ENCODE measurements around the gene ZBTB17. TPM values are rescaled to one million over a fixed set of nuclear protein-coding genes. Genes with fewer than 3 reads are reported as not detected.

Gene ZBTB17
- total and polyA plus RNA-seq, 10 of the 15 experiments (the other 5 are each of a cell fraction or from before 2014, with no cell fraction given): 0.87 to 59.4 (median 38.7) TPM

GRCh38 chr1:15975805-15976680 is at the start of gene ZBTB17 (continued):
- TF ChIP-seq CREM (IDR thresholded peaks at IDR 0.05; ENCODE audit: low read depth): peak; percentile 74
- TF ChIP-seq, protein P1, sequence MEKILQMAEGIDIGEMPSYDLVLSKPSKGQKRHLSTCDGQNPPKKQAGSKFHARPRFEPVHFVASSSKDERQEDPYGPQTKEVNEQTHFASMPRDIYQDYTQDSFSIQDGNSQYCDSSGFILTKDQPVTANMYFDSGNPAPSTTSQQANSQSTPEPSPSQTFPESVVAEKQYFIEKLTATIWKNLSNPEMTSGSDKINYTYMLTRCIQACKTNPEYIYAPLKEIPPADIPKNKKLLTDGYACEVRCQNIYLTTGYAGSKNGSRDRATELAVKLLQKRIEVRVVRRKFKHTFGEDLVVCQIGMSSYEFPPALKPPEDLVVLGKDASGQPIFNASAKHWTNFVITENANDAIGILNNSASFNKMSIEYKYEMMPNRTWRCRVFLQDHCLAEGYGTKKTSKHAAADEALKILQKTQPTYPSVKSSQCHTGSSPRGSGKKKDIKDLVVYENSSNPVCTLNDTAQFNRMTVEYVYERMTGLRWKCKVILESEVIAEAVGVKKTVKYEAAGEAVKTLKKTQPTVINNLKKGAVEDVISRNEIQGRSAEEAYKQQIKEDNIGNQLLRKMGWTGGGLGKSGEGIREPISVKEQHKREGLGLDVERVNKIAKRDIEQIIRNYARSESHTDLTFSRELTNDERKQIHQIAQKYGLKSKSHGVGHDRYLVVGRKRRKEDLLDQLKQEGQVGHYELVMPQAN (conservative IDR thresholded peaks at IDR 0.05): peak; percentile 77
- TF ChIP-seq SMC3 (IDR thresholded peaks at IDR 0.05; ENCODE audit: borderline replicate concordance, low read length): no peak
- TF ChIP-seq RUNX3 (IDR thresholded peaks at IDR 0.05; ENCODE audit: low read length): no peak; the same call in 1 of the 2 replicates
- no peak for TF ChIP-seq PBX3 (IDR thresholded peaks at IDR 0.05; ENCODE audit: insufficient replicate concordance, low read depth, low read length)
- TF ChIP-seq MXI1 (IDR thresholded peaks at IDR 0.05; ENCODE audit: low read depth, low read length): peak; percentile 28
- TF ChIP-seq, protein P2, sequence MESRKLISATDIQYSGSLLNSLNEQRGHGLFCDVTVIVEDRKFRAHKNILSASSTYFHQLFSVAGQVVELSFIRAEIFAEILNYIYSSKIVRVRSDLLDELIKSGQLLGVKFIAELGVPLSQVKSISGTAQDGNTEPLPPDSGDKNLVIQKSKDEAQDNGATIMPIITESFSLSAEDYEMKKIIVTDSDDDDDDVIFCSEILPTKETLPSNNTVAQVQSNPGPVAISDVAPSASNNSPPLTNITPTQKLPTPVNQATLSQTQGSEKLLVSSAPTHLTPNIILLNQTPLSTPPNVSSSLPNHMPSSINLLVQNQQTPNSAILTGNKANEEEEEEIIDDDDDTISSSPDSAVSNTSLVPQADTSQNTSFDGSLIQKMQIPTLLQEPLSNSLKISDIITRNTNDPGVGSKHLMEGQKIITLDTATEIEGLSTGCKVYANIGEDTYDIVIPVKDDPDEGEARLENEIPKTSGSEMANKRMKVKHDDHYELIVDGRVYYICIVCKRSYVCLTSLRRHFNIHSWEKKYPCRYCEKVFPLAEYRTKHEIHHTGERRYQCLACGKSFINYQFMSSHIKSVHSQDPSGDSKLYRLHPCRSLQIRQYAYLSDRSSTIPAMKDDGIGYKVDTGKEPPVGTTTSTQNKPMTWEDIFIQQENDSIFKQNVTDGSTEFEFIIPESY (IDR thresholded peaks at IDR 0.05): no peak
- TF ChIP-seq MEF2B (IDR thresholded peaks at IDR 0.05; ENCODE audit: partially characterized antibody, poor library complexity, severe bottlenecking): no peak
- no peak for TF ChIP-seq ZNF217 (IDR thresholded peaks at IDR 0.05)
- peak; percentile 82 for TF ChIP-seq SIX5 (IDR thresholded peaks at IDR 0.05; ENCODE audit: low read depth, low read length, severe bottlenecking)
- no peak; the same call in 1 of the 2 replicates for TF ChIP-seq LARP7 (IDR thresholded peaks at IDR 0.05)
- TF ChIP-seq GABPA (IDR thresholded peaks at IDR 0.05; ENCODE audit: low read depth): peak; percentile 86
- TF ChIP-seq PML (IDR thresholded peaks at IDR 0.05; ENCODE audit: low read length): no peak; the same call in 1 of the 2 replicates
- peak; percentile 82 for TF ChIP-seq CREB1 (IDR thresholded peaks at IDR 0.05; ENCODE audit: low read depth)
- peak; percentile 47; the same call in 1 of the 2 replicates for TF ChIP-seq PAX5 (IDR thresholded peaks at IDR 0.05; ENCODE audit: borderline replicate concordance, low read depth, low read length)
- 0 out of 2 replicates have a peak, but pooled peaks have one; percentile 39 for TF ChIP-seq CBFB (IDR thresholded peaks at IDR 0.05; ENCODE audit: low read depth)
- 0 out of 2 replicates have a peak, but pooled peaks have one; percentile 4 for TF ChIP-seq ZNF24 (IDR thresholded peaks at IDR 0.05)
- no peak for TF ChIP-seq MLLT1 (IDR thresholded peaks at IDR 0.05)
- TF ChIP-seq, protein P3, sequence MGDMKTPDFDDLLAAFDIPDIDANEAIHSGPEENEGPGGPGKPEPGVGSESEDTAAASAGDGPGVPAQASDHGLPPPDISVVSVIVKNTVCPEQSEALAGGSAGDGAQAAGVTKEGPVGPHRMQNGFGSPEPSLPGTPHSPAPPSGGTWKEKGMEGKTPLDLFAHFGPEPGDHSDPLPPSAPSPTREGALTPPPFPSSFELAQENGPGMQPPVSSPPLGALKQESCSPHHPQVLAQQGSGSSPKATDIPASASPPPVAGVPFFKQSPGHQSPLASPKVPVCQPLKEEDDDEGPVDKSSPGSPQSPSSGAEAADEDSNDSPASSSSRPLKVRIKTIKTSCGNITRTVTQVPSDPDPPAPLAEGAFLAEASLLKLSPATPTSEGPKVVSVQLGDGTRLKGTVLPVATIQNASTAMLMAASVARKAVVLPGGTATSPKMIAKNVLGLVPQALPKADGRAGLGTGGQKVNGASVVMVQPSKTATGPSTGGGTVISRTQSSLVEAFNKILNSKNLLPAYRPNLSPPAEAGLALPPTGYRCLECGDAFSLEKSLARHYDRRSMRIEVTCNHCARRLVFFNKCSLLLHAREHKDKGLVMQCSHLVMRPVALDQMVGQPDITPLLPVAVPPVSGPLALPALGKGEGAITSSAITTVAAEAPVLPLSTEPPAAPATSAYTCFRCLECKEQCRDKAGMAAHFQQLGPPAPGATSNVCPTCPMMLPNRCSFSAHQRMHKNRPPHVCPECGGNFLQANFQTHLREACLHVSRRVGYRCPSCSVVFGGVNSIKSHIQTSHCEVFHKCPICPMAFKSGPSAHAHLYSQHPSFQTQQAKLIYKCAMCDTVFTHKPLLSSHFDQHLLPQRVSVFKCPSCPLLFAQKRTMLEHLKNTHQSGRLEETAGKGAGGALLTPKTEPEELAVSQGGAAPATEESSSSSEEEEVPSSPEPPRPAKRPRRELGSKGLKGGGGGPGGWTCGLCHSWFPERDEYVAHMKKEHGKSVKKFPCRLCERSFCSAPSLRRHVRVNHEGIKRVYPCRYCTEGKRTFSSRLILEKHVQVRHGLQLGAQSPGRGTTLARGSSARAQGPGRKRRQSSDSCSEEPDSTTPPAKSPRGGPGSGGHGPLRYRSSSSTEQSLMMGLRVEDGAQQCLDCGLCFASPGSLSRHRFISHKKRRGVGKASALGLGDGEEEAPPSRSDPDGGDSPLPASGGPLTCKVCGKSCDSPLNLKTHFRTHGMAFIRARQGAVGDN (IDR thresholded peaks at IDR 0.05): peak; percentile 34
